ENCODE measurements around the gene EPDR1.

- TF ChIP-seq ZFX (IDR thresholded peaks at IDR 0.05; ENCODE audit: borderline replicate concordance) (no peak), CTCF (IDR thresholded peaks at IDR 0.05) (no peak)
These were observed 7.5 kb downstream of the EPDR1 start for GRCh38 chr7:37927773-37928444.

Data from 22Rv1 (cell line).